GM12801 (cell line): ENCODE results near the gene LUC7L.
"Not testable (repeated sequence)": the region's sequence is repeated elsewhere in the genome, so short reads cannot be mapped to it uniquely, and the experiment has no call there.

Experiments used
- CTCF ChIP-seq: IDR thresholded peaks from one replicate; pipeline ENCODE4 v1.5.1; 2011; ENCODE audit warnings: control low read depth; ENCODE audit not compliant: insufficient read length; ENCODE audit errors: extremely low read depth

Gene LUC7L

GRCh38 chr16:178668-179015, 50.6 kb downstream of the LUC7L start:
- no peak for TF ChIP-seq CTCF

- TF ChIP-seq CTCF = no peak
Measured at GRCh38 chr16:177981-178667, 51.1 kb downstream of the LUC7L start.

DNA sequence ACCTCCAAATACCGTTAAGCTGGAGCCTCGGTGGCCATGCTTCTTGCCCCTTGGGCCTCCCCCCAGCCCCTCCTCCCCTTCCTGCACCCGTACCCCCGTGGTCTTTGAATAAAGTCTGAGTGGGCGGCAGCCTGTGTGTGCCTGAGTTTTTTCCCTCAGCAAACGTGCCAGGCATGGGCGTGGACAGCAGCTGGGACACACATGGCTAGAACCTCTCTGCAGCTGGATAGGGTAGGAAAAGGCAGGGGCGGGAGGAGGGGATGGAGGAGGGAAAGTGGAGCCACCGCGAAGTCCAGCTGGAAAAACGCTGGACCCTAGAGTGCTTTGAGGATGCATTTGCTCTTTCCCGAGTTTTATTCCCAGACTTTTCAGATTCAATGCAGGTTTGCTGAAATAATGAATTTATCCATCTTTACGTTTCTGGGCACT, 51.8 kb downstream of the LUC7L start:
- no peak for TF ChIP-seq CTCF

DNA sequence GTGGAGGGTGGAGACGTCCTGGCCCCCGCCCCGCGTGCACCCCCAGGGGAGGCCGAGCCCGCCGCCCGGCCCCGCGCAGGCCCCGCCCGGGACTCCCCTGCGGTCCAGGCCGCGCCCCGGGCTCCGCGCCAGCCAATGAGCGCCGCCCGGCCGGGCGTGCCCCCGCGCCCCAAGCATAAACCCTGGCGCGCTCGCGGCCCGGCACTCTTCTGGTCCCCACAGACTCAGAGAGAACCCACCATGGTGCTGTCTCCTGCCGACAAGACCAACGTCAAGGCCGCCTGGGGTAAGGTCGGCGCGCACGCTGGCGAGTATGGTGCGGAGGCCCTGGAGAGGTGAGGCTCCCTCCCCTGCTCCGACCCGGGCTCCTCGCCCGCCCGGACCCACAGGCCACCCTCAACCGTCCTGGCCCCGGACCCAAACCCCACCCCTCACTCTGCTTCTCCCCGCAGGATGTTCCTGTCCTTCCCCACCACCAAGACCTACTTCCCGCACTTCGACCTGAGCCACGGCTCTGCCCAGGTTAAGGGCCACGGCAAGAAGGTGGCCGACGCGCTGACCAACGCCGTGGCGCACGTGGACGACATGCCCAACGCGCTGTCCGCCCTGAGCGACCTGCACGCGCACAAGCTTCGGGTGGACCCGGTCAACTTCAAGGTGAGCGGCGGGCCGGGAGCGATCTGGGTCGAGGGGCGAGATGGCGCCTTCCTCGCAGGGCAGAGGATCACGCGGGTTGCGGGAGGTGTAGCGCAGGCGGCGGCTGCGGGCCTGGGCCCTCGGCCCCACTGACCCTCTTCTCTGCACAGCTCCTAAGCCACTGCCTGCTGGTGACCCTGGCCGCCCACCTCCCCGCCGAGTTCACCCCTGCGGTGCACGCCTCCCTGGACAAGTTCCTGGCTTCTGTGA, 52.5 kb downstream of the LUC7L start, which contains the start of gene HBA1:
HBA1 (plus strand) TSS at position 204 of the 906 bp plus-strand sequence; CDS start at position 241, 37 bp downstream.
- not testable (repeated sequence) for TF ChIP-seq CTCF

GRCh38 chr16:175011-175949, 54.0 kb downstream of the LUC7L start:
- TF ChIP-seq CTCF = no peak

DNA sequence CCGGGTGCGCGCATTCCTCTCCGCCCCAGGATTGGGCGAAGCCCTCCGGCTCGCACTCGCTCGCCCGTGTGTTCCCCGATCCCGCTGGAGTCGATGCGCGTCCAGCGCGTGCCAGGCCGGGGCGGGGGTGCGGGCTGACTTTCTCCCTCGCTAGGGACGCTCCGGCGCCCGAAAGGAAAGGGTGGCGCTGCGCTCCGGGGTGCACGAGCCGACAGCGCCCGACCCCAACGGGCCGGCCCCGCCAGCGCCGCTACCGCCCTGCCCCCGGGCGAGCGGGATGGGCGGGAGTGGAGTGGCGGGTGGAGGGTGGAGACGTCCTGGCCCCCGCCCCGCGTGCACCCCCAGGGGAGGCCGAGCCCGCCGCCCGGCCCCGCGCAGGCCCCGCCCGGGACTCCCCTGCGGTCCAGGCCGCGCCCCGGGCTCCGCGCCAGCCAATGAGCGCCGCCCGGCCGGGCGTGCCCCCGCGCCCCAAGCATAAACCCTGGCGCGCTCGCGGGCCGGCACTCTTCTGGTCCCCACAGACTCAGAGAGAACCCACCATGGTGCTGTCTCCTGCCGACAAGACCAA, 56.8 kb downstream of the LUC7L start, which contains the start of gene HBA2:
HBA2 (plus strand) TSS at position 503 of the 568 bp plus-strand sequence; CDS start at position 540, 37 bp downstream.
- not testable (repeated sequence) for TF ChIP-seq CTCF
